ENCODE results near the gene ADD2.

DNA sequence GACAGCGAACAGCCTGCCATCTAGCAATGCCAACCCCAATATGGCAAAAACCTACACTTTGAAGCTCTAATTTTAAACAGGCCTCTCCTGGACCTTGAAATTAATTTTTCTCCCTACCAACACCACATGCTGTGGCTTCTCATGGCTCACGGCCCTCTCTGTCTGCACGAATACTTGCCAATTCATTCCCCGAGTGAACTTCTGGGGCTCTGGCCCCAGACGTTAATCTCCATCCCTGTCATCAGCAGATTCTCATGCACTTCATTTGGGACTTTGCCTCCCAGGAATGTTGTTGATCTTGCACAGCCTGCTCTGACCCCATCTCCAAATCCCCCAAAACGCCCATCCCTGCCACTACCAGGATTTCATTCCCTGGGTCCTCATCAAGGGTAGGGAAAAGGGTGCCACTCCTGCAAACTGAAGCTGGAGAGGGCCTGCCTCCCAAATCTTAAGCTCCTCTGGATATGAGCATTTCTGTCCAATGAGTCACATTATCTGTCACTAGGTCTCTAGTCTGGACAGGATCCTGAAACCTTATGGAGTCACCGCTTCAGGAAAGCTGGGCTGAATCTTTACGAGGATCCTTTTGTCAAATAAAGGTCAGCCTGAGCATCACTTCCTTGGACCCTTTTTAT is 12.0 kb upstream of the ADD2 start:
- TF ChIP-seq, protein P1, sequence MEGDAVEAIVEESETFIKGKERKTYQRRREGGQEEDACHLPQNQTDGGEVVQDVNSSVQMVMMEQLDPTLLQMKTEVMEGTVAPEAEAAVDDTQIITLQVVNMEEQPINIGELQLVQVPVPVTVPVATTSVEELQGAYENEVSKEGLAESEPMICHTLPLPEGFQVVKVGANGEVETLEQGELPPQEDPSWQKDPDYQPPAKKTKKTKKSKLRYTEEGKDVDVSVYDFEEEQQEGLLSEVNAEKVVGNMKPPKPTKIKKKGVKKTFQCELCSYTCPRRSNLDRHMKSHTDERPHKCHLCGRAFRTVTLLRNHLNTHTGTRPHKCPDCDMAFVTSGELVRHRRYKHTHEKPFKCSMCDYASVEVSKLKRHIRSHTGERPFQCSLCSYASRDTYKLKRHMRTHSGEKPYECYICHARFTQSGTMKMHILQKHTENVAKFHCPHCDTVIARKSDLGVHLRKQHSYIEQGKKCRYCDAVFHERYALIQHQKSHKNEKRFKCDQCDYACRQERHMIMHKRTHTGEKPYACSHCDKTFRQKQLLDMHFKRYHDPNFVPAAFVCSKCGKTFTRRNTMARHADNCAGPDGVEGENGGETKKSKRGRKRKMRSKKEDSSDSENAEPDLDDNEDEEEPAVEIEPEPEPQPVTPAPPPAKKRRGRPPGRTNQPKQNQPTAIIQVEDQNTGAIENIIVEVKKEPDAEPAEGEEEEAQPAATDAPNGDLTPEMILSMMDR (IDR thresholded peaks at IDR 0.05): no peak
- no peak for TF ChIP-seq POLR2A (IDR thresholded peaks at IDR 0.05)
